ENCODE results near the gene AMOT.

Gene AMOT

DNA sequence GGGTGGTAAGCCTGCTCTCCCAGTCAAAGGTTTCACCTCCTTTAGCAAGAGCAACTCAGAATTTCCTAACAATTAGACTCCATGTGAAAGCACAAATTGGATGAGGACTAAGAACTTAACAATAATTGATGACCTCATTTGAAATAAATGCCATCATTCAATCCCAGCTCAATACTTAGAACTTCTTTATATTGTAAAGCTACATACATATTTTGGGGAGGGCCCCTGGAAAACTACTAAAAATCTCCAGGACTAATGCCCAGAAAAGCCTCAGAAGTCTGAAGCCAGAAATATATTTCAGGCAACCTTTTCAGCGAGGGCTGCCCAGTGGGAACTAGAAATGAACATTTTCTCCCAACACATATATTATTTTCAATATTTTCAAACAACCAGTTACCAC, 38.1 kb downstream of the AMOT start:
- no peak for DNase-seq (ENCODE audit: low read depth in 2 of 2)

DNA sequence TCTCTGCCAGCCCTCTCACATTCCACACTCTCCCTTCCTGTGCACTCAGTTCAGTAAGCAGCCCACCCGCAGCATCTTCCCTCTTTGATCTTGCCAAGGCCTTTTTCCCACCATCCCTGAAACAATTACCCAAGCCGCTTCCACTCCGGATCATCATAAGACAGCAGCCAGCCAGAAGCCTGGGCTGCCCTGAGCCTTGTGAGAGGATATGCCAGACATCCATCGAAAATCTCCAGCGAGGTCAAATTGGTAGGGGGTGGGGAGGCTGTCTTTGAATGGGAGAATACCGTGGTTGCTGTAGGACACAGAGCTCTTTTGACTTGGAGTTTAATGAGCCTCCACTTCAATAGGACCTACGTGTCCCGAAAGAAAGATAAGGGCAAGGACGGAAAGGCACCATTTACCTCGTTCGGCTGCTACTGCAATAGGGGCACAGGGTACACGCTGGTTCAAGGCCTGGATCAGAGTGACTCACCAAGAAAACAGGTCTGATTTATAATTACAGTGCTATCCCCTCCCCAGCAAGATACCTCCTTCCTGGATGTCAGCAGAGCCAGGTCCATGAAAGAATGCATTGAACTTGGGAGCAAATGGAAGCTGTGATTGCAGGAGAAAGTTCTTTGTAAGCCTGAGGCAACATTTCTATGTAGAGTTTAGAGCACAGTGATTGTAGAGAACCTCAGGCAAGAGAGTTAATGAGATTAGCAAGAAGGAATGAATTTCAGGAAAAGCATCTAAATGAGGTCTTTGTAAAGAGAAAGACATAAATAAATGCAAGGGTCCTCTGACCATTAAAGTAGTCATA, 39.5 kb downstream of the AMOT start:
- DNase-seq (ENCODE audit: low read depth in 2 of 2): no peak

DNA sequence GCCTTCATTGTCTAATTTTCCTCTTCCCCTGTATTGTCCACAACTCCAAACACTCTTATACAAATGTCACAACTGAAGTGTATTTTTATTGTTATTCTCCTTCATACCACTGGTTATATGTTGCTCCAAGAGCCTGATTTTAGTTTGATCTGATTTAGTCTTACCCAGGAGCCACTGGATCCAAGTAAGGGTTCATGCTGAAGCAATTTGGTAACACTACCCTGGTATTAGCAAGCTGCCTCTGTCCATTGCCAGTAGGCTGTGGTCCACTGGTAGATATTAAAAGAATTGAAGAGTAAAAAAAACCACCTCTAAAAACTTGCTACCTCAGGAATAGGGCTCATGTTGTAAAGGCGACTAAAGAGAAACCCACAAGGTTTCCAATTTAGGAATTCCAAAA, 41.2 kb downstream of the AMOT start:
- no peak for DNase-seq (ENCODE audit: low read depth in 2 of 2)

DNA sequence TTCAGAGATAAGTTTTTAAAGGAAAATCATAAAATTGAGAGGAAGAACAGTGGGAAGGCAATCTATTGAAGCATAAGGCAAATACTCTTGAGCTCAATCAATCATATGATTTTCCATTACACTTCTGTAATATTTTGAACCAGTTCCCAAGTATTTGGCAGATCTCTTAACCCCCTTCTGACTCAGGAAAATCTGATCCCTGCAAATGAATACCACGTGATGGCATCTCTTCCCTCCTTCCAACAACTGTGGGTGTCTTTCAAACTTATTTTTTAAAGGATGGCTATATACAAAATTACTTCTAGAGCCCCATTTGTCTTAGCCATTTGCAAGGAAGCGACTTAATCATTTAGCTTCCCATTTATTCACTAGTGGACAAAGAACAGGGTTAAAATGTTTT, 41.9 kb downstream of the AMOT start:
- DNase-seq (ENCODE audit: low read depth in 2 of 2): no peak

DNA sequence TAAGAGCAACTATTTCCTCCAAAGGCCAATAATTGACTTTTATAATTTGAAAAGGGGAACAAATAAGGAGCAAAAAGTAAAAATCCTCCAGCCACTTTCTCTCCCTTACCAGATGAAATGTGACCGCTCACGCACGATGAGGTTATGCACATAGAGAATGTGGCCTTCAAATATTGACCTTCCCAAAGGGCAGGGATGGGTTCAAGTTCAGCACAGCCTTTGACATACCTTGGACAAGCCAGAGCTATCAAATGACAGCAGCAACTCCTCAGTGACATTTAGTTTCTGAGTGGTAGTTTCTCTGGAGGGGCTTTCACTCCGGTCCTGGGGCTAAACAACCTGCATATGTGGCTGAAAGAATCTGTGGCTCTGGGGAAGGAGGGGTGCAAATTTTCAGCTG, 50.7 kb downstream of the AMOT start:
- DNase-seq (ENCODE audit: low read depth in 2 of 2): no peak

DNA sequence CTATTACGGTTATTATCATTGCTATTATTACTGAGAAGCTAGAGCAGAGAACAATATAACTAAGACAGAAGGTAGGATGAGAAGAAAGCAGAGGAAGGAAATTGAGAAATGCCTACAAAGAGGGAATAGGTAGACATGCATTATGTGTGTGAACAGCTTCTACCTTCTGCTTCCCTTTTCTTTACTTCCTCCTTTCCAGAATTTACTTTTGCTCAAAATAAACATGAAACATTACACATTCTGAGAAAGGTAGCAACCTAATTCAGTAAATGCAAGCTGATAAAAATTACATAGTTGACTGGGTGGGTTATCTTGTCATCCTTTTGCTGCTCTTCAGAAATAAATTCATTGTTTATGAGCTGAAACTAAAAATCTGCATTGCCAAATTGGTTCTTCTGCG, 54.6 kb downstream of the AMOT start:
- no peak for DNase-seq (ENCODE audit: low read depth in 2 of 2)

DNA sequence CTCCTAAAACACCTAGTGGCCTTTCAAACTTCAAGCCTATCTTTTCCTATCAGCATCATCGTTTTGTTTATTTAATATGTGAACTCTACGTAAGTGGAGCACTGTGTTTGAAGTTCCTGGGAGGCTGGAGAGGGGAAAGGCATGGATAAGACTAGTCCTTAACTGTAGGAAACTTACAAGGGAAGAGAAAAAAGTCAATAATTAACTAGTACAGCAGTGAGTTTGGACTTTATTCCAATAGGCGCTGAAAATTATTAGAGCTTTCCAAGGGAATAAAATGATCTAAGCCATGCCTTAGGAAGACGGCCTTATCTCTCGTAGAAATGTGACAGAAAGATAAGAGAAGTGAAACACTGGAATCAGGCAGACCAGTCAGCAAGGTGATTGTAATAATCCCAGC, 55.3 kb downstream of the AMOT start:
- DNase-seq (ENCODE audit: low read depth in 2 of 2): no peak

DNA sequence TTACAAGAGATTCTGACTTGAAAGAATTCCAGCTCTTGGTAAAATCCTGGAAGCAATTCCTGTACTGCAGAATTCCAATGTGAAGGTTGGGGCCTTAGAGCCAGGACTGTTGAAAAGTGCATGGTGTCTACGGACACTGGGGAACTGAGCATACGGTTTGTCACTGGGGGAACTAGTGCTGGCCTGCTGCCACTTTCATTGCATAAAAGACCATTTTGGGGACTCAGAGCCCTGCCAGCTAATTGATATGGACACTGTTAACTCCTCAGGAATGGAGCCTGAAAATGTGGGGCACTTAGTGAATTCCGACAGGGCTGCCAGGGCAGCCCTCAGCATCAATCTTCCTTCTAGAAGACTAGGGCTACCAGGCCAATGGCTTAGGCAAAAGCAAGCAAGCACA, 55.9 kb downstream of the AMOT start:
- no peak for DNase-seq (ENCODE audit: low read depth in 2 of 2)

DNA sequence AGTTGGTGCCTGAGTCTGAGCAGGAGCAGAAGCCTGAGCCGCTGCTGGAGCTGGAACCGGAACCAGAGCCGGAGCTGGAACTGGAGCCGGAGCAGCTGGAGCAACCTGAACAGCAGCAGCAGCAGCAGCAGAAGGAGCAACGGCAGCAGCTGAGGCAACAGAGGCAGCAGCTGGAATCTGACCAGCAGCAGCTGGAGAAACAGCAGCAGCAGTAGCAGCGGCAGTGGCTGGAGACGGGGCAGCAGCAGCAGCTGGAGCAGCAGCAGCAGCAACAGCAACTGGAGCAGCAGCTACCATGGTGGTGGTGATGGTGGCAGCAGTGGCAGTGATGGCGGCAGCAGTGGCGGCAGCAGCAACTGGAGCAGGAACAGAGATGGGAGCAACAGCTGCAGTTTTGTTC, 61.5 kb downstream of the AMOT start:
- no peak for DNase-seq (ENCODE audit: low read depth in 2 of 2)

DNA sequence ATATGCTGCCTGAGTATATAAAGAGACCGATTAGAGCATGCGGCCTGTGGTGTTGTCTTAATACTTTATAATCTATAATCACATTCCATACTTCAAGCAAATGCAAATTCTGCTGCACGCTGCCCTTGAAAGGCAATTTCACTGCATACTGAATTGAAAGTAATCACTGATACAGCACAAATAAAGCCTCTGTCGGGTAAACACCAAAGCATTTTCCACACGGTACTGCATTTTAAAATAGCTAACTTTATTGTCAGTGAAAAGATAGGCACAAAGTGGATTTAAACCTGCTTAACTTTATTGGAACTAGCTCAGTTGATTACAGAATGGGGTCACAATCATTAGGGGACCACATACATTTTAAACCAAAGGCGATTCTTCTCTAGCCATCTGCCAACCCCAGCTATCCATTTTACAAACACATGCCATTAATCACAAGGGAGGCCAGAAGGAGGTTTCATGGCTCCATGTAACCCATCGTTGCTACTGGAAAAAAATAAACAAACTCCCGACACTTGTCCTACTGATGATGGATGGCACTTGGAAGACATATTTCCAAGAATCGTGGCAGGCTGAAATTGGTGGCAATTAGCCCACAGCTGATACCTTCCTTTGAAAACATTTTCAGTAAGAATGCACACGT, 65.9 kb downstream of the AMOT start:
- no peak for DNase-seq (ENCODE audit: low read depth in 2 of 2)

DNA sequence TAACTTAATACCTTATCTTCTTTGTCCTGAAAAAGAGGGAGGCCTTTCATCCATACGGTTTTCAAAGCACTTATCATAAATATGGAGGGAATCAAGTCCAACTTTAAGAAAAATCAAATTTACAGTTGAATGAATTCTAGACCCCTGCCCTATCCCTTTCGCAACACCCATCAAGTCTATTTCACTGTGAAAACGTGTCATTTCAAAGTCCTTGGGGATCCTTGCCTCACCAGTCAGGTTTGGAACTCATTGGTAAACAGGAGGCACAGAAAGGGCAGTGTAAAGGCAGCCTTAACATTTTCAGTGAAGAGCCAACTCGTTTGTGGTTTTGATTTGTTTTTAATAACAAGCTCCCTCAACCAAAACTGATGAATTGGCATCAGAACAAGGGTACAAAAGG, 66.5 kb downstream of the AMOT start:
- no peak for DNase-seq (ENCODE audit: low read depth in 2 of 2)

DNA sequence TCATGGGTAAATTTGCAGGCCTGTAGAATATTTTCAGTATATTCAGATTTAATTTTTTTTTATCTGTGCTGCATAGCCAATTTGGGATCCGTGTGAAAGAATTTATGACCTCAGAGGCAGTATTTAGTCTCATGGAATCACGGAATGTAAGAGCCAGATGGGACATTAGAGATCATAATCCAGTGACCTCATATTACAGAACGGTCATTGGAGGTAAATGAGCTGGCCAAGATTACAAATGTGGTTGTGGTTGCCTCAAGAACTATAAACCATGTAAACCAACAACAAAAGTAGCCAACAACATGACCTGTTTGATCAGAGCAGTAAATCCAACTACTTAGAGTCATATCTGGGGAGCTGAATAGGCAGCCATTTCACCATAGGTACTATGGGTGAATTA, 71.6 kb downstream of the AMOT start:
- DNase-seq (ENCODE audit: low read depth in 2 of 2): no peak

DNA sequence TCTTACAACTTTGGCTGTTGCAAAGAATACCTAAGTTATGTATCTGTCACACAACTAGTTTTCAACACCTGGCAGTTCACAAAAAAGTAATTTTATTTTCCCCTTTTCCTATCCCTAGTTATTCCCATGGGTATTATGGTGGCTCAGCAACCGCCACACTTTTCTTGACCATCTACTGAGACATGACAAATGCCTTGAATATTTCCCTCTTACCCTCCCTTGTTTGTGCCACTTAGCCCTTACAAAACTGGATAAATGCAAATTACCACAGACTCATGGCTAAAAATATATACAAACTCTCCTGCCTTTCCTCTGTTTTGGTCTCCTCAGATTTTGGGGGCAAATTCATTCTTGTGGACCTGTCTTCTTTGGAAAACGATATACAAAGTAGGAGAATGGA, 72.1 kb downstream of the AMOT start:
- no peak for DNase-seq (ENCODE audit: low read depth in 2 of 2)

DNA sequence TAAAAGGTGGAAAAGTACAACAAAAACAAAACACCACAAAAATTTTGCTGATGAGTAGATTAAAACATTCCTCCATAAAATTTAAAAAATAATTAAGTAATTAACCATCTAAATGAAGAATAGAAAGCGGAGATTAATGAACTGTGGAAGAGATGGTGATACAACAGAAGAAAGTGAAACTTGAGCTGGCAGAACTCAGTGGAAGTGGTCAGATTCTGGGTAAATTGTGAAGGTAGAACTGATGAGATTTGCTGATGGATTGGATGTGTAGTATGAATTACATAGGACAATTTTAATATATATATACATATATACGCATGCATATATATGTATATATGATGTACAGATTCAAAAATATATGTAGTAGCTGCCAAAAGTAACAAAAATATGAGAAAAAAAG, 73.9 kb downstream of the AMOT start:
- DNase-seq (ENCODE audit: low read depth in 2 of 2): no peak

DNA sequence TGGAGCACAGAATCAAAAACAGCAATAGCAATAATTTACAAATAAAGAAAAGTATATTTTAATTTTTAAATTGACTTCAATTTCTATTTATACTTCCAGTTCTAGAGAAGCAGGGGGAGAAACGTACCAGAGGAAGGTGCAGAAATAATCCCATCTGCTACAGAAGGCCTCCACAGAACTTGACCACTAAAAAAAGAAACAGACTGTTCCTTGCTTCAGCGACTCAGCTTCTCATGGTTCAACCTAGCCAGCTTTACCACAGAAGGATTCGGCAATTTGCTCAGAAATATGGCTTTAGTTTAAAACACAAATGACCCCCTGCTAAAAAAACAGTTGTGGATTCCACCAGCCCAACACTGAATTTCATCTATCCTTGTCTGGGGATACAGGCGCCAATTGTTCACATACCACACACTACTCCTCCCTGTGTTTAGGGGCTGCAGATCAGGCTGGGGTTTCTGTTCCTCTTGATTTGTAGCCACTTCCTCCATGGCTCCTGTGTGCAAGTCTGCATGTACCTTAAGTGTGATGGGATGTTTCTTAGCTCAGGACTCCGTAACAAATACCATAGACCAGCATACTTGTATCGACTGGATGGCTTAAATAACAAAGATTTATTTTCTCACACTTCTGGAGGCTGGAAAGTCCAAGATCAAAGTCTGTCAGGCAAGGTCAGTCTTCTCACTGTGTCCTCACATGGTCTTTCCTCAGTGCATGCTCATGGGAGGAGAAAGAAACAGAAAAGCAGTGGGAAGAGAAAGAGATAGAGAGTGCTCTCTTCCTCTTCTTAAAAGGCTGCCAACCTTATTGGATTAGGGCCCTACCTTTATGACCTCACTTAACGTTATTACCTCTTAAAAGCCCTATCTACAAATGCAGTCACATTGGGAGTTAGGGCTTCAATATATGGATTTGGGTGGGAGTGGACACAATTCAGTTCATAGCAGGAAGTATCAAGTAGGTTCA, 79.1 kb downstream of the AMOT start:
- DNase-seq (ENCODE audit: low read depth in 2 of 2): no peak

DNA sequence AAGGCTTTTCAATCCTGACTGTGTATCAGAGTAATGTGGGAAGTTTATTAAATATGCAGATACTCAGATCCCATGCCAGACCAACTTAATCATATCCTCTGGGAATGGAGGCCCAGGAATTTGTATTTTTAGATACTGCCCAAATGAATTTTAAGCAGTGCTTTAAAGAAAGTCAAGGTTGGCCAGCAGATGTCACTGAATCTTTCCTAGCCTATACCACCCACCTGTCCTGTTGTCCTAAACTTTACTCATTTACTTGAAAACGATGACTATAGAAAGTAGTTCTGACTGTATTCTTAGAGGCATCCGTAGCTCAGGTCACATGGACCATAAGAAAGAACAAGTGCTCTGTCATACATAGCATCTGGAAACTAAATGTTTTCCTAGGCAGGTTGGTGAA, 79.9 kb downstream of the AMOT start:
- DNase-seq (ENCODE audit: low read depth in 2 of 2): no peak

DNA sequence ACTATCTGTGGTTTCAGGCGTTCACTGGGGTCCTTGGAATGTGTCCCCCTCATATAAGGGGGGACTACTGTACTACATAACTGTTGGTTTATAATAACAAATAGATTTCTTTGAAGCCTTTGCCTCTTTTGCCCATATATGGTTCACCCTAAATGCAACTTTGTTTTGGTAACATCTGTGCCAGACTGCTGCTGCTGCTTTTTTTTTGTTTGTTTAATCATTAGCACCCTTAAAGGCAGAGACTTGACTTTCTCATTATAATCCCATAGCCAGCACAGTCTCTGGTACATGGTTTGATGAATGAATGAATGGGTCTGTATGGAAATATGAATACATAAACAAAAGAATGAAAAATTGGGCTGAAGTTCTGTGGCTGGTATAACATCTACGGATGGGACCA, 80.7 kb downstream of the AMOT start:
- DNase-seq (ENCODE audit: low read depth in 2 of 2): no peak

DNA sequence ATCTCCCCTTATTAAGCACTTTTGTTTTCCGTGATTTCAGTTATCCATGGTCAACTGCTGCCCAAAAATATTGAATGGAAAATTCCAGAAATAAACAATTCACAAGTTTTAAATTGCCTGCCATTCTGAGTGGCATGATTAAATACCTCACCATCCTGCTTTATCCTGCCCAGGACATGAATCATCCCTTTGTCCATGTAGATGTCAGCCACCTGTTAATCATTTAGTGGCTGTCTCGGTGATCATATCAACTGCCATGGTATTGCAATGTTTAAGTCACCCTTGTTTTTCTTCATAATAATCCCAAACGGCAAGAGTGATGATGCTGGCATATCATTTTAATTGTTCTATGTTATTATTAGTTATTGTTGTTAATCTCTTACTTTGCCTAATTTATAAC, 81.1 kb downstream of the AMOT start:
- no peak for DNase-seq (ENCODE audit: low read depth in 2 of 2)

DNA sequence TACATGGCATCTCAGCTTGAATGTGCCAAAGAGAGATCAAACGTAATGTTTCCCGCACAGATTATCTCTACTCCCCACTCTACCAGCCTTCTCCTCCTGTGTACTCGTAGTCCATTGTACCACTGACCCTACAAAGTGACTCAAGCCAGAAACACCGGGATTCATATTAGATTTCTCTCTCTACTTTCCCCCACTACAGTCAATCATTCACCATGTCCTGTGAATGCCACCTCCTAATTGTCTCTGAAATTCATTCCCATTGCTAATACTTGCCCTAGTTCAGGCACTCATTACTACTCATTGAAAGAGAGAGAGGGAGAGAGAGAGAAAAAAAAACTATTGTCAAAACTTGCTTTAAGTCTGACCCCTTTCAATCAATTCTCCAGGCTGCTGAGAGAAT, 82.7 kb downstream of the AMOT start:
- DNase-seq (ENCODE audit: low read depth in 2 of 2): no peak

DNA sequence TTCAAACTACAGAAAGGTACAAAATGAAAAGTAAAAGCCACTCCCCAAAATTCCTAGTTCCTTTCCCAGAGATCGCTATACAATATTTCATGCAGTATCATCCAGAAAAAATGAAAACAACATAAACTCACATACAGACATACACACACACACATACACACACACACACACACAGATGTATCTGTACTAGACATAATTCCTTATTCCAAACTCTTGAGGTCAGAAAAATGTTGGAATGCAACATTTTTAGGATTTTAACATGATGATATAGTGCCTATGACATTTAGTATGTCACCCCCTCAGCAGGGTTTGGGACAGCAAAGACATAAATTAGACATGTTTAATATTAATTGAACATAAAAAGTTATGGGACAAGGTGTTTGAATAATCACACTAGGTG, 87.5 kb downstream of the AMOT start:
- no peak for DNase-seq (ENCODE audit: low read depth in 2 of 2)

DNA sequence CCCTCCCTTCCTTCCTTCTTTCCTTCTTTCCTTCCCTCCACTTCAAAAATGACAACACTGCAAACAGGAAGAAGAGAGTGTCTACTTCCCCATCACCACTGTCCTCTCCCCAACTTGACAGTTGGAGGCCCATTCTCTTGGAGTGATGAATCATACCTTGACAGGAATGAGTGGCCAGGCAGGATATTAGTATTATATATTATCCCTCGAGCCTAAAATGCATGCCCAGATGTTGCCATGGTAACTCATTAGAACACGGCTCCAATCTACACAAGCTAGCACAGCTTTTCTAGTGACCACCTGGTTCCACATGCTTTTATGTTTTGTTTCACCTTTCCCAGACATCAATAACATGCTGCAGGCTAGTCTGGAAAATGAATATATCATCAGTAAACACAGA, 89.6 kb downstream of the AMOT start:
- no peak for DNase-seq (ENCODE audit: low read depth in 2 of 2)

DNA sequence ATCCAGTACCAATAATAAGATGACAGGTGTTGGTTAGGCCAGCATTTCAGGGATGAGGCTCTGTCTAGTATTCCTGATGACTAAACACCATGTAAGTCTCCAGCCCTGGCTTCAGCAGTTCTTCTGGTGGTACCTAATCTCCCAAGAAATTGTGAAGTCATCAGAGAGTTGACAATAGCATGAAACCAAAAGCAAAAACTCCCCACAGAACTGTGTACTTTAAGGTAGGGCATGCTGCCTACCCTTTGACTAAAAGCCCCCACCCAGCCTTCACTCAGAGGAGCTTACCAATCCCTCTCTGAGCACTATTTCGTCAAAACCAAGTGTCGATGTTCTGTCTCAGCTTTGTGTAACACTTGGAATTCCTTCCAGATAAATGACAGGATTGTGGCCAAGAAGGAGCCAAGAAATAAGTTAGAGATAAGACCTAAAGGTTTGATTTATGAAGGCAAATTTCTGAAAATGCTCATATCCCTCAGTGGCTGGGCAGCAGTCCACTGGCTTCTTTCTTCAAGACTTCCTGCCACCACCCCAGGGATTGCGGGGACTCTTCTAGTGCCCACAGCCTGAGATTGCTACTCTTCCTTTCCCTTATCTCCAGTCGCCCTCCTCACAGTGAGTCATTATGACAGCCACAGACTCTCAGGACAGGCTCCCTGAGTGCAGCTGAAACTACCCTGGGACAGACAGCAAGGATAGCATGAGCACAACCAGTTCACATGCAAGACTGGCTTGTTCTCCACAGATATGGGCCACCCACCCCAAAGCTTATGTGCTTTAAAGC, 93.6 kb downstream of the AMOT start:
- DNase-seq (ENCODE audit: low read depth in 2 of 2): no peak

Measured in stimulated activated CD8-positive, alpha-beta memory T cell treated with anti-CD3 and anti-CD28 coated beads, Interleukin-2, amount 100 ng/mL, for 48 hours (primary cell).